Nephron progenitor cell (in vitro differentiated cells): ENCODE data around the gene GRIK4.

ENCODE experiments used
- DNase-seq: peaks from one replicate; pipeline ENCODE4 v3.0.0; 2021
- H3K27ac Mint-ChIP-seq: 2 replicates; pipeline ENCODE4 v1.8.0; 2021; ENCODE audit warnings: mild to moderate bottlenecking, moderate library complexity, mixed read lengths
- H3K27me3 Mint-ChIP-seq: 2 replicates; pipeline ENCODE4 v1.8.0; 2021; ENCODE audit warnings: mild to moderate bottlenecking, low read depth, mixed read lengths; ENCODE audit not compliant: poor library complexity
- H3K36me3 Mint-ChIP-seq: 2 replicates; pipeline ENCODE4 v1.8.0; 2021; ENCODE audit warnings: low read depth, mixed read lengths
- H3K4me1 Mint-ChIP-seq: 2 replicates; pipeline ENCODE4 v1.8.0; 2021; ENCODE audit warnings: mixed read lengths
- H3K4me3 Mint-ChIP-seq: 2 replicates; pipeline ENCODE4 v1.8.0; 2021; ENCODE audit warnings: mild to moderate bottlenecking, moderate library complexity, mixed read lengths
- H3K9me3 Mint-ChIP-seq: 2 replicates; pipeline ENCODE4 v1.8.0; 2021; ENCODE audit warnings: mild to moderate bottlenecking, moderate library complexity, mixed read lengths
- TF ChIP-seq, protein P1 (sequence below): fragments of 200-600 bp; sonication (generic); IDR thresholded peaks from 2 replicates; pipeline ENCODE4 v1.5.0; 2021; ENCODE audit warnings: antibody characterized with exemption

The GRIK4 gene

DNA sequence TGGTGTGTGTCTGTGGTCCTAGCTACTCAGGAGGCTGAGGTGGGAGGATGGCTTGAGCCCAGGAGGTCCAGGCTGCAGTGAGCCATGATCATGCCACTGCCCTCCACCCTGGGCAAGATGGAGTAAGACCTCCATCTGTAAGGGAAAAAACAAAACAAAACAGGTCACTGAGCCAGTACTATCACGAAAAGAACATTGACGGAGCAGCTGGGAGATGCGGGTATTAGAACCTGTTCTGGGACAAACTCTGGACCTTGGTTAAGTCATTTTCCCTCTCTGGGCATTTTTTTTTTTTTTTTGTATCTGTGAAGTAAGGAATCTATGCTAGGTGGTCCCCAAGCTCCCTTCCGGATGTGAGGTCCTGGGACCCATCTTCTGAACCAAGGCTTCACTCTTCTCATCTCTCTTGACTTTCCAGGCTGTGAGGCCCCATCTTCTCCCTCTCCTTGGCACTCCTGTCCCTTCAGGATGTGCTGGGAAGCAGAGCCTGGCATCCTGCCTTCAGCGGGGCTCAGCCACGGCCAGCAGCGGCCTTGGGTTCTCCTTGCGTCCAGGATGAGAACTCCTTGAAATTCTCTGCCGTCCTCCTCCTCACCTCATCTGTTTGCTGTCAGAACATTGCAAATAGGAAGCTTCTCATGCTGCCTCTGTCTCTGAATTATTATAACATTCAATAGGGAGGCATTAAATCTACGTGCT is 130.8 kb downstream of the GRIK4 start:
- peaks cover 37% of the 10 kb centered on the region for H3K4me1 Mint-ChIP-seq
- H3K4me3 Mint-ChIP-seq = no peak overlapping the region
- peaks cover 88% of the 10 kb centered on the region for H3K27me3 Mint-ChIP-seq

DNA sequence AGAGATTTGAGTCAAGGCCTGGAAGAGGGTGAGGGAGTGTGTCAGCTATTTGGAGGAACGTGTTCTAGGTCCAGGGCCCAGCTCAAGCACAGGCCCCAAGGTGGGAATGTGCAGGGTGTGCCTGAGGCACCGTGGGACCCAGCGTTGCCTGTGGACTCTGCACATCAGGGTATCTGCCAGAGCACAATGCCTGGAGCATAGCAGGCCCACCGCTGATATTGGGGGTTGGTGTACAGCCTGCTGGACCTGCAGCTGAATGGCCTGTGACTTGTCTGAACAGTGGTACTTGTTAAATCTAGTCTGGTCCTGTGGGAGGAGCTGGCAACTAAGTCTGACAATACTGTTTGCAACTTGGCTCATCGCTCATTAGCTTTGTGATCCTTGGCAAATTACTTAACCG is 131.7 kb downstream of the GRIK4 start:
- Mint-ChIP-seq H3K36me3 (no peaks in the 10 kb centered on the region), H3K27me3 (peaks cover 88% of the 10 kb centered on the region)

More for the DNA sequence above, 130.8 kb downstream of the GRIK4 start:
- TF ChIP-seq, protein P1, sequence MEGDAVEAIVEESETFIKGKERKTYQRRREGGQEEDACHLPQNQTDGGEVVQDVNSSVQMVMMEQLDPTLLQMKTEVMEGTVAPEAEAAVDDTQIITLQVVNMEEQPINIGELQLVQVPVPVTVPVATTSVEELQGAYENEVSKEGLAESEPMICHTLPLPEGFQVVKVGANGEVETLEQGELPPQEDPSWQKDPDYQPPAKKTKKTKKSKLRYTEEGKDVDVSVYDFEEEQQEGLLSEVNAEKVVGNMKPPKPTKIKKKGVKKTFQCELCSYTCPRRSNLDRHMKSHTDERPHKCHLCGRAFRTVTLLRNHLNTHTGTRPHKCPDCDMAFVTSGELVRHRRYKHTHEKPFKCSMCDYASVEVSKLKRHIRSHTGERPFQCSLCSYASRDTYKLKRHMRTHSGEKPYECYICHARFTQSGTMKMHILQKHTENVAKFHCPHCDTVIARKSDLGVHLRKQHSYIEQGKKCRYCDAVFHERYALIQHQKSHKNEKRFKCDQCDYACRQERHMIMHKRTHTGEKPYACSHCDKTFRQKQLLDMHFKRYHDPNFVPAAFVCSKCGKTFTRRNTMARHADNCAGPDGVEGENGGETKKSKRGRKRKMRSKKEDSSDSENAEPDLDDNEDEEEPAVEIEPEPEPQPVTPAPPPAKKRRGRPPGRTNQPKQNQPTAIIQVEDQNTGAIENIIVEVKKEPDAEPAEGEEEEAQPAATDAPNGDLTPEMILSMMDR = no peak
- H3K36me3 Mint-ChIP-seq = no peaks in the 10 kb centered on the region
- H3K27ac Mint-ChIP-seq = no peak overlapping the region
- no peaks in the 10 kb centered on the region for H3K9me3 Mint-ChIP-seq
- DNase-seq = no peak

DNA sequence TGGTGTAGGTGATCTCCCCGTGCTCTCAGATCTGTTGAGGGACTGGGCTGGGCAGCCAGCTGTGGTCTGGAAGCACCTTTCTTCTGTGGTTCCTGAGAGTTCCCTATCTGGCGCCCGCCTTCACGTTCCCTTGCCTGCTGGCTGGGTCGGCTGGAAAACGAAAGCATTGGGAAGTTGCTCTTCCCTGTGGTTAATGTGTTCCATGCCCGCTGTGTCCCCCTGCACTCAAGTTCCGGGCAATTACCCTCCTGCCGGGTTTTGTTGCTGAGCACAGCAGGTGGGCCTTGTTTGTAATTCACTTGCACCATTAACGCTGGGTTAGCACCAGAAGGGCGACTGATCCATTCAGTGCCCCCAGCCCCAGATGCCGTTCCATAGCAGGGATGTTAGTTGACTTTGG is 134.1 kb downstream of the GRIK4 start:
- peak; percentile 59 for DNase-seq
- TF ChIP-seq, protein P1 = no peak
- Mint-ChIP-seq H3K27ac (no peak overlapping the region), H3K4me3 (no peak overlapping the region), H3K4me1 (peaks cover 37% of the 10 kb centered on the region), H3K36me3 (no peaks in the 10 kb centered on the region), H3K27me3 (peaks cover 96% of the 10 kb centered on the region), H3K9me3 (no peaks in the 10 kb centered on the region)

More for the DNA sequence above, 131.7 kb downstream of the GRIK4 start:
- Mint-ChIP-seq H3K4me3 (no peak overlapping the region), H3K9me3 (no peaks in the 10 kb centered on the region), H3K27ac (no peak overlapping the region), H3K4me1 (peaks cover 37% of the 10 kb centered on the region)
- no peak for DNase-seq
- TF ChIP-seq, protein P1 = no peak

DNA sequence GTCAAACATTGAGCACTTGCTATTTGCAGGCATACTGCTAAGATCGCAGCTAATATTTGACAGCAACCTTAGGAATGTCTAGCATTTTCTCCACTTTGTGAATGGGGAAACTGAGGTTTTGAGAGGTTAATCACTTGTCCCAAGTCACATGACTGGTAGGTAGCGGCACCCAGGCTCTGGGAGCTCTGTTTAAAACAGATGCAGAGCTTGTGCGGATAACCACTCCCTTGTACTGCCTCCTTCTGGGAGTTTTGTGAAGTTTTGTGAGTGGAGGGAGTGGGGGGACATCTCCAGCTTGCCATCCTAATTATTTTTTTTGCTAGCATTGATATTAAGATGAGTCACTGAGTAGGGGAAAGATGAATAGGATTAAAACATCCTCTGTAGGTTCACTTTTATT is 134.7 kb downstream of the GRIK4 start:
- H3K27me3 Mint-ChIP-seq = peaks cover 96% of the 10 kb centered on the region
- H3K4me1 Mint-ChIP-seq = peaks cover 37% of the 10 kb centered on the region
- no peaks in the 10 kb centered on the region for H3K36me3 Mint-ChIP-seq
- H3K9me3 Mint-ChIP-seq = no peaks in the 10 kb centered on the region
- H3K27ac Mint-ChIP-seq = no peak overlapping the region
- no peak for DNase-seq
- H3K4me3 Mint-ChIP-seq = no peak overlapping the region
- TF ChIP-seq, protein P1 = no peak

DNA sequence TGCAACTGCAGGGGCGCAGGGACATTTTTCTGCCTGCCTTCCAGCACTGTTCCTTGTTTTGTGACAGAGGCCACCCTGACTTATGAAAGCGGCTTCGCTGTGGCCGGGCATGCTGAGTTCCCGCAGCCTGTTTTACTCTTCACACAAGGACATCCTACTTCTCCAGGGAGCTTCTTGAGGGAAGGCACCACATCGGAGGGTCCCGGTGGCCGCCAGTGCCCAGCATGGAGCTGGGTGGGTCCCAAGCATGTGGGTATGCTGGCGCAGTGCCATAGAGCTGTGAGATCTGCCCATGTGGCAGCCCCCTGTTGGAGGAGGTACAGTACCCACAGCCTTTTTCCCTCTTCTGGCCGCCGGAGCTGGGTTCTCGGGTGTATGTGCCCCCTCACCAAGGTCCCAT is 136.1 kb downstream of the GRIK4 start:
- TF ChIP-seq, protein P1 = no peak

DNA sequence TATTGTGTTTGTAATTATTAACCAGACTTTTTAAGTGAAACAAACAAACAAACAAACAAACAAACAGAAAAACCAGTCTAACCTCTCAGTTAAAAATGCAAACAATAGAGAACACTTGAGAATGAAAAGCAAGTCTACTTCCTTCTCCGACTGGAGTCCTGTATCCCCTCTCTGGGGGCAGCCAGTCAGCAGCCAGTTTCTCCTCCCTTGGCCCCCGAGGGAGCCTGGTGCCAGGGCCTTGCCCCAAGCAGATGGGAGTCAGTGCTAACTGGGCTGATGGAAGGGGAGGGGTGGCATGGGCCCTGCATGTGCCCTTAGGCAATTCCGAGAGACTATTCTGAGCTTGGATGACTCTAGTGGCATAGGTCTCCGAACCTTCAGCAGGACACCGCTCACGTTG is 137.2 kb downstream of the GRIK4 start:
- Mint-ChIP-seq H3K27ac (no peak overlapping the region), H3K27me3 (peaks cover 97% of the 10 kb centered on the region), H3K4me1 (peaks cover 16% of the 10 kb centered on the region), H3K4me3 (no peak overlapping the region), H3K36me3 (no peaks in the 10 kb centered on the region), H3K9me3 (no peaks in the 10 kb centered on the region)
- TF ChIP-seq, protein P1 = no peak
- no peak for DNase-seq

More for the DNA sequence above, 136.1 kb downstream of the GRIK4 start:
- Mint-ChIP-seq H3K4me1 (peaks cover 27% of the 10 kb centered on the region), H3K27me3 (peaks cover 96% of the 10 kb centered on the region), H3K27ac (no peak overlapping the region), H3K4me3 (no peak overlapping the region), H3K36me3 (no peaks in the 10 kb centered on the region), H3K9me3 (no peaks in the 10 kb centered on the region)
- DNase-seq = no peak
